GM19025 (cell line): ENCODE measurements around the gene TRIM43B.
"Not testable (repeated sequence)": the region's sequence is repeated elsewhere in the genome, so short reads cannot be mapped to it uniquely, and the experiment has no call there.

Source experiments
- ATAC-seq: cut with Tn5 transposase; IDR thresholded peaks from one replicate; pipeline ENCODE4 v1.9.1; 2021; ENCODE audit warnings: mild to moderate bottlenecking, low read depth, moderate library complexity; ENCODE audit not compliant: unreplicated experiment

Gene TRIM43B

GRCh38 chr2:95484654-95485053 lies at the start of gene TRIM43B:
TSS of gene TRIM43B (minus strand) at chr2:95484754. CDS start at chr2:95482714, 2,040 bp downstream.
- ATAC-seq, result not testable (repeated sequence)

GRCh38 chr2:95531254-95531771 lies 46.8 kb upstream of the TRIM43B start:
- ATAC-seq, result peak; percentile 2

GRCh38 chr2:95530734-95531133 lies 46.2 kb upstream of the TRIM43B start:
- ATAC-seq, result peak; percentile 56

GRCh38 chr2:95526360-95527341 lies 42.1 kb upstream of the TRIM43B start:
- ATAC-seq, result peak; percentile 57

- no peak for ATAC-seq
Observed at GRCh38 chr2:95525294-95526035, 40.9 kb upstream of the TRIM43B start.

GRCh38 chr2:95524195-95524594 lies 39.6 kb upstream of the TRIM43B start:
- ATAC-seq, result no peak

- ATAC-seq, result no peak
Observed at GRCh38 chr2:95514718-95515117, 30.2 kb upstream of the TRIM43B start.

GRCh38 chr2:95514226-95514625 lies 29.7 kb upstream of the TRIM43B start:
- not testable (repeated sequence) for ATAC-seq

GRCh38 chr2:95509408-95509807 lies 24.9 kb upstream of the TRIM43B start:
- no peak for ATAC-seq

GRCh38 chr2:95505222-95505621 lies 20.7 kb upstream of the TRIM43B start:
- ATAC-seq, result no peak

- no peak for ATAC-seq
Observed at GRCh38 chr2:95500854-95501253, 16.3 kb upstream of the TRIM43B start.

- ATAC-seq, result not testable (repeated sequence)
Observed at GRCh38 chr2:95492076-95492475, 7.5 kb upstream of the TRIM43B start.

- not testable (repeated sequence) for ATAC-seq
Observed at GRCh38 chr2:95475025-95475424, 9.5 kb downstream of the TRIM43B start.

GRCh38 chr2:95467984-95468383 lies 16.6 kb downstream of the TRIM43B start:
- not testable (repeated sequence) for ATAC-seq

- not testable (repeated sequence) for ATAC-seq
Observed at GRCh38 chr2:95466572-95466971, 18.0 kb downstream of the TRIM43B start.

- not testable (repeated sequence) for ATAC-seq
Observed at GRCh38 chr2:95463292-95463691, 21.3 kb downstream of the TRIM43B start.

- not testable (repeated sequence) for ATAC-seq
Observed at GRCh38 chr2:95445317-95445716, 39.2 kb downstream of the TRIM43B start.

GRCh38 chr2:95442474-95443099 lies 42.0 kb downstream of the TRIM43B start:
- not testable (repeated sequence) for ATAC-seq

- ATAC-seq, result not testable (repeated sequence)
Observed at GRCh38 chr2:95435872-95436209, 48.7 kb downstream of the TRIM43B start.

GRCh38 chr2:95435162-95435871 lies 49.2 kb downstream of the TRIM43B start:
- ATAC-seq, result not testable (repeated sequence)
